OCI-LY3 (cell line): ENCODE measurements around the gene ERBB4.

Source experiments
- EZH2phosphoT487 ChIP-seq: fragments of 200-600 bp; shearing (Covaris generic); IDR thresholded peaks from 2 replicates; pipeline ENCODE4 v1.6.1; 2018; ENCODE audit warnings: antibody characterized with exemption, mixed run types, low read depth
- TF ChIP-seq, protein P1 (sequence below): fragments of 200-600, 300-600 bp; sonication (generic); IDR thresholded peaks from 2 replicates; pipeline ENCODE4 v1.5.1; 2014; ENCODE audit warnings: antibody characterized with exemption, low read length, low read depth

DNA sequence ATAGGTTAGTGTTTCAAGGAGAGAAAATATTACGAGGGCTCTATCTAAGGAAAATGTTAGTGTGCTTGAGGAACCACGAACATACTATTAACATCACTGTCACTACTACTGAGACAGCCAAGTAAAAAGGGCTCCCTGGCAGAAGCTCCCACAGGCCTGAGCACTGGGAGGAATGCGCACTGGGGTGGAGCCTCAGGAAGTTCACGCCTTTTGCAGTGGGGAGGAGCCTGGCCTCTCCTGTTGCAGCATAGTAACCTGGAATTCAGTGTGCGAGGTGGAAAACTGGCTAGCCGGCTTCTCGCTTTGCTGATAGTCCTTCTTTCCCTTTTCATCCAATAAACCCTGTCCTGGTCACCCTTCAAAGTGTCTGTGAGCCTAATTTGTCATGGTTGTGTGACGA lies 250.3 kb downstream of the ERBB4 start:
- TF ChIP-seq, protein P1, sequence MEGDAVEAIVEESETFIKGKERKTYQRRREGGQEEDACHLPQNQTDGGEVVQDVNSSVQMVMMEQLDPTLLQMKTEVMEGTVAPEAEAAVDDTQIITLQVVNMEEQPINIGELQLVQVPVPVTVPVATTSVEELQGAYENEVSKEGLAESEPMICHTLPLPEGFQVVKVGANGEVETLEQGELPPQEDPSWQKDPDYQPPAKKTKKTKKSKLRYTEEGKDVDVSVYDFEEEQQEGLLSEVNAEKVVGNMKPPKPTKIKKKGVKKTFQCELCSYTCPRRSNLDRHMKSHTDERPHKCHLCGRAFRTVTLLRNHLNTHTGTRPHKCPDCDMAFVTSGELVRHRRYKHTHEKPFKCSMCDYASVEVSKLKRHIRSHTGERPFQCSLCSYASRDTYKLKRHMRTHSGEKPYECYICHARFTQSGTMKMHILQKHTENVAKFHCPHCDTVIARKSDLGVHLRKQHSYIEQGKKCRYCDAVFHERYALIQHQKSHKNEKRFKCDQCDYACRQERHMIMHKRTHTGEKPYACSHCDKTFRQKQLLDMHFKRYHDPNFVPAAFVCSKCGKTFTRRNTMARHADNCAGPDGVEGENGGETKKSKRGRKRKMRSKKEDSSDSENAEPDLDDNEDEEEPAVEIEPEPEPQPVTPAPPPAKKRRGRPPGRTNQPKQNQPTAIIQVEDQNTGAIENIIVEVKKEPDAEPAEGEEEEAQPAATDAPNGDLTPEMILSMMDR: no peak
- no peak for TF ChIP-seq EZH2phosphoT487
